ENCODE results near the gene CAND1.
"Not testable (repeated sequence)": the region's sequence is repeated elsewhere in the genome, so short reads cannot be mapped to it uniquely, and the experiment has no call there.

The CAND1 gene

GRCh38 chr12:67284561-67284960 lies 15.4 kb downstream of the CAND1 start:
- no peak for DNase-seq

- DNase-seq = no peak
Observed at GRCh38 chr12:67286257-67286656, 17.1 kb downstream of the CAND1 start.

GRCh38 chr12:67287311-67287710 lies 18.2 kb downstream of the CAND1 start:
- DNase-seq = no peak

GRCh38 chr12:67288561-67288960 lies 19.4 kb downstream of the CAND1 start:
- no peak for DNase-seq

GRCh38 chr12:67290378-67290777 lies 21.2 kb downstream of the CAND1 start:
- DNase-seq = no peak

- no peak for DNase-seq
Observed at GRCh38 chr12:67299526-67299925, 30.4 kb downstream of the CAND1 start.

GRCh38 chr12:67299926-67300325 lies 30.8 kb downstream of the CAND1 start:
- no peak for DNase-seq

- DNase-seq = no peak
Observed at GRCh38 chr12:67302162-67302561, 33.0 kb downstream of the CAND1 start.

- no peak for DNase-seq
Observed at GRCh38 chr12:67305544-67305943, 36.4 kb downstream of the CAND1 start.

- DNase-seq = no peak
Observed at GRCh38 chr12:67306712-67307111, 37.6 kb downstream of the CAND1 start.

- DNase-seq = no peak
Observed at GRCh38 chr12:67315661-67316060, 46.5 kb downstream of the CAND1 start.

- DNase-seq = no peak
Observed at GRCh38 chr12:67318786-67319185, 49.6 kb downstream of the CAND1 start.

- DNase-seq = no peak
Observed at GRCh38 chr12:67319936-67320335, 50.8 kb downstream of the CAND1 start.

GRCh38 chr12:67320614-67321295 lies 51.6 kb downstream of the CAND1 start:
- peak; percentile 49 for DNase-seq

GRCh38 chr12:67322580-67322979 lies 53.4 kb downstream of the CAND1 start:
- no peak for DNase-seq

GRCh38 chr12:67323007-67323406 lies 53.8 kb downstream of the CAND1 start:
- DNase-seq = no peak

- no peak for DNase-seq
Observed at GRCh38 chr12:67326637-67327036, 57.5 kb downstream of the CAND1 start.

- no peak for DNase-seq
Observed at GRCh38 chr12:67327466-67327865, 58.3 kb downstream of the CAND1 start.

GRCh38 chr12:67331123-67331522 lies 62.0 kb downstream of the CAND1 start:
- DNase-seq = no peak

- DNase-seq = no peak
Observed at GRCh38 chr12:67331828-67332227, 62.7 kb downstream of the CAND1 start.

- DNase-seq = no peak
Observed at GRCh38 chr12:67333649-67334048, 64.5 kb downstream of the CAND1 start.

- no peak for DNase-seq
Observed at GRCh38 chr12:67338426-67338825, 69.3 kb downstream of the CAND1 start.

- DNase-seq = no peak
Observed at GRCh38 chr12:67339530-67339929, 70.4 kb downstream of the CAND1 start.

- not testable (repeated sequence) for DNase-seq
Observed at GRCh38 chr12:67341086-67341485, 71.9 kb downstream of the CAND1 start.

- DNase-seq = no peak
Observed at GRCh38 chr12:67344979-67345710, 76.0 kb downstream of the CAND1 start.
